ENCODE data around the gene AGO3.
A peak's percentile ranks its signal among the peaks of the same experiment; 100 is the strongest.

Gene AGO3

DNA sequence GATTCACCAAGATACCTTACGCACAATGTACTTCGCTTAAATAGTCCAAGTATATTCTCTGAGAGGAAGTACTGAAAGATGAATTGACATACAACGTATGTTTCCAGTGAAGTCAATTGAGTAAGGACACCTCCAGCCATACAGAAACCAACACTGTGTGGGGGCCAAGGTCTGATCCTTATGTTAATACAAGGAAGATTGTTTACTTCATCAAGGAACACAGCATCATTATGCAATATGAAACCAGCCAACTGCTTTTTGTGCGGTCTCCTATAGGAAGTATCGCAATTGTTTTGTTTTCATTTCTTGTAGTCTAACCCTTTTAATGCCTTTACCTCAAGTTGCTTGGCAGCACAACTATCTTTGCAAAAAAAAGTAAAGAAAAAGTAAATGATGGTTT, 124.8 kb downstream of the AGO3 start:
- no peaks in the 10 kb centered on the region for H3K9me3 ChIP-seq (ENCODE audit: control insufficient read depth, low read length)
- H2BK120ac ChIP-seq (ENCODE audit: low read depth, low read length): no peak overlapping the region
- H3K27me3 ChIP-seq (ENCODE audit: control insufficient read depth in 1 of 2, insufficient read depth in 1 of 2, low read length in 2 of 2): no peaks in the 10 kb centered on the region
- no peaks in the 10 kb centered on the region for H3K79me1 ChIP-seq (replicated peaks; ENCODE audit: low read length, poor library complexity, severe bottlenecking)
- H3K27ac ChIP-seq (ENCODE audit: low read length, poor library complexity, severe bottlenecking): no peak overlapping the region
- no peak overlapping the region for H2AFZ ChIP-seq (ENCODE audit: low read depth, low read length)
- H3K18ac ChIP-seq (ENCODE audit: low read depth in 1 of 2, low read length in 2 of 2): no peak overlapping the region
- no peak overlapping the region for H3K4me3 ChIP-seq (ENCODE audit: insufficient read depth in 1 of 2, low read depth in 1 of 2, low read length in 2 of 2)
- 94% methylated on average over 5 of the region's 5 CpGs for WGBS
- H3K4me1 ChIP-seq (ENCODE audit: control insufficient read depth, insufficient read depth, low read depth, low read length): no peaks in the 10 kb centered on the region
- no peak overlapping the region for H2BK5ac ChIP-seq (ENCODE audit: low read depth, low read length, poor library complexity, severe bottlenecking)
- peaks cover 7 to 43% of the 10 kb centered on the region in 2 experiments for H3K36me3 ChIP-seq (ENCODE audit: control insufficient read depth in 1 of 2, insufficient read depth in 2 of 2, low read depth in 1 of 2, low read length in 2 of 2)
- no peak overlapping the region for H2BK15ac ChIP-seq (ENCODE audit: low read depth, poor library complexity, severe bottlenecking)
- H3K4me2 ChIP-seq (ENCODE audit: low read length, poor library complexity, severe bottlenecking): no peak overlapping the region
- H3K9ac ChIP-seq (ENCODE audit: low read length): no peak overlapping the region
- H2AK5ac ChIP-seq (ENCODE audit: low read length, severe bottlenecking): no peak overlapping the region
- H2BK12ac ChIP-seq (ENCODE audit: low read length in 2 of 2): no peak overlapping the region
- no peak overlapping the region for H3K4ac ChIP-seq (ENCODE audit: low read depth in 1 of 2, low read length in 2 of 2)
- peak; percentile 9 for DNase-seq
- no peak overlapping the region for H4K8ac ChIP-seq (ENCODE audit: low read length)
- no peak overlapping the region for H3K14ac ChIP-seq (ENCODE audit: low read length in 2 of 2)
- H3K23ac ChIP-seq (ENCODE audit: low read length in 2 of 2): no peak overlapping the region
- H4K91ac ChIP-seq (ENCODE audit: low read length): no peak overlapping the region

DNA sequence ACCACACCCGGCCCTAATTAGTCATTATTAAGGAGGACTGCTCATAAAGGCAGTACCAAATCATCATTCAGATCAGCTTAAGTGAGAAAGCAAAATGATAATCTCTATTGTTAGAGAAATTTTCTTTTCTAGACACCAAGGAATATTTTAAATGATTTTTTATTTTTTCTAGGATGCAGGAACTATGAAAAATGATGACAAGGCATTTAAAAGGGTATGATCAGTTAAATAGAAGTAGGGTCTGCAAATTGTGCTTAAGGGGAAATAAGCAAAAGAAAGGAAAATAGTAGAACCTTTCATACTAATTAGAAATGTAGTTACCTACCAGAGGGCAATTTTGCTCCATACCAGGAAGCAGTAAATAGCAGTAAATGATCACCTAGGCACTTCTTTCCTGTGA, 131.4 kb downstream of the AGO3 start:
- Histone ChIP-seq H3K27me3 (ENCODE audit: control insufficient read depth in 1 of 2, insufficient read depth in 1 of 2, low read length in 2 of 2) (no peaks in the 10 kb centered on the region), H3K18ac (ENCODE audit: low read depth in 1 of 2, low read length in 2 of 2) (no peak overlapping the region), H3K4ac (ENCODE audit: low read depth in 1 of 2, low read length in 2 of 2) (no peak overlapping the region), H4K91ac (ENCODE audit: low read length) (no peak overlapping the region), H2BK12ac (ENCODE audit: low read length in 2 of 2) (no peak overlapping the region), H2BK15ac (ENCODE audit: low read depth, poor library complexity, severe bottlenecking) (no peak overlapping the region), H3K36me3 (ENCODE audit: control insufficient read depth in 1 of 2, insufficient read depth in 2 of 2, low read depth in 1 of 2, low read length in 2 of 2) (peaks cover 0 to 11% of the 10 kb centered on the region in 2 experiments), H3K4me2 (ENCODE audit: low read length, poor library complexity, severe bottlenecking) (no peak overlapping the region), H2BK120ac (ENCODE audit: low read depth, low read length) (no peak overlapping the region), H3K23ac (ENCODE audit: low read length in 2 of 2) (no peak overlapping the region), H2AK5ac (ENCODE audit: low read length, severe bottlenecking) (no peak overlapping the region), H3K4me1 (ENCODE audit: control insufficient read depth, insufficient read depth, low read depth, low read length) (no peaks in the 10 kb centered on the region), H3K9me3 (ENCODE audit: control insufficient read depth, low read length) (no peaks in the 10 kb centered on the region), H3K79me1 (replicated peaks; ENCODE audit: low read length, poor library complexity, severe bottlenecking) (no peaks in the 10 kb centered on the region), H3K14ac (ENCODE audit: low read length in 2 of 2) (no peak overlapping the region), H3K27ac (ENCODE audit: low read length, poor library complexity, severe bottlenecking) (no peak overlapping the region), H2AFZ (ENCODE audit: low read depth, low read length) (no peak overlapping the region), H3K9ac (ENCODE audit: low read length) (no peak overlapping the region), H4K8ac (ENCODE audit: low read length) (no peak overlapping the region), H3K4me3 (ENCODE audit: insufficient read depth in 1 of 2, low read depth in 1 of 2, low read length in 2 of 2) (no peak overlapping the region), H2BK5ac (ENCODE audit: low read depth, low read length, poor library complexity, severe bottlenecking) (no peak overlapping the region)
- WGBS: no CpG with 5 or more reads among the region's 1 CpG
- DNase-seq: no peak

DNA sequence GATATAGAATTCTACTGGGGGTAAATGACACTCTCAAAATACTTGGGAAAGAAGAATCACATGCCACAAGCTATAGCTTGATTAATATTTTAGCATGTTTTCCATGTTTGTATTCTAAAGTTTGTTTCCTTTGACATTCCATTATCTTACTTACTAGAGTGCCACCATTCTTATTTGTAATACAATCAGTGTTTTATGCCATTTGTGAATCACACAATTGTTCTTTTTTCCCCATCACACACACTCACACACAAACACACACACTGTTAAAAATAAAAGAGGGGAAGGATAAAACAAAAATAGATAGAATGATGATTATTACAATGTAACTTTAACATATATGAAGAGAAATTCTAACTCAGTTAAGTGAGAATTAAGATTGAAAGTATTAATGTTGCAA, 137.0 kb downstream of the AGO3 start:
- Histone ChIP-seq H2BK120ac (ENCODE audit: low read depth, low read length) (no peak overlapping the region), H3K4me3 (ENCODE audit: insufficient read depth in 1 of 2, low read depth in 1 of 2, low read length in 2 of 2) (no peak overlapping the region), H3K18ac (ENCODE audit: low read depth in 1 of 2, low read length in 2 of 2) (no peak overlapping the region), H3K79me1 (replicated peaks; ENCODE audit: low read length, poor library complexity, severe bottlenecking) (no peaks in the 10 kb centered on the region), H4K8ac (ENCODE audit: low read length) (no peak overlapping the region), H3K27ac (ENCODE audit: low read length, poor library complexity, severe bottlenecking) (no peak overlapping the region), H3K4me1 (ENCODE audit: control insufficient read depth, insufficient read depth, low read depth, low read length) (no peaks in the 10 kb centered on the region), H4K91ac (ENCODE audit: low read length) (no peak overlapping the region), H3K4me2 (ENCODE audit: low read length, poor library complexity, severe bottlenecking) (no peak overlapping the region), H2BK12ac (ENCODE audit: low read length in 2 of 2) (no peak overlapping the region), H3K27me3 (ENCODE audit: control insufficient read depth in 1 of 2, insufficient read depth in 1 of 2, low read length in 2 of 2) (no peaks in the 10 kb centered on the region), H3K9ac (ENCODE audit: low read length) (no peak overlapping the region), H2BK5ac (ENCODE audit: low read depth, low read length, poor library complexity, severe bottlenecking) (no peak overlapping the region), H3K4ac (ENCODE audit: low read depth in 1 of 2, low read length in 2 of 2) (no peak overlapping the region), H3K14ac (ENCODE audit: low read length in 2 of 2) (no peak overlapping the region), H2AK5ac (ENCODE audit: low read length, severe bottlenecking) (no peak overlapping the region), H2AFZ (ENCODE audit: low read depth, low read length) (no peak overlapping the region), H3K36me3 (ENCODE audit: control insufficient read depth in 1 of 2, insufficient read depth in 2 of 2, low read depth in 1 of 2, low read length in 2 of 2) (no peaks in the 10 kb centered on the region), H3K9me3 (ENCODE audit: control insufficient read depth, low read length) (no peaks in the 10 kb centered on the region), H3K23ac (ENCODE audit: low read length in 2 of 2) (no peak overlapping the region), H2BK15ac (ENCODE audit: low read depth, poor library complexity, severe bottlenecking) (no peak overlapping the region)
- DNase-seq: no peak

DNA sequence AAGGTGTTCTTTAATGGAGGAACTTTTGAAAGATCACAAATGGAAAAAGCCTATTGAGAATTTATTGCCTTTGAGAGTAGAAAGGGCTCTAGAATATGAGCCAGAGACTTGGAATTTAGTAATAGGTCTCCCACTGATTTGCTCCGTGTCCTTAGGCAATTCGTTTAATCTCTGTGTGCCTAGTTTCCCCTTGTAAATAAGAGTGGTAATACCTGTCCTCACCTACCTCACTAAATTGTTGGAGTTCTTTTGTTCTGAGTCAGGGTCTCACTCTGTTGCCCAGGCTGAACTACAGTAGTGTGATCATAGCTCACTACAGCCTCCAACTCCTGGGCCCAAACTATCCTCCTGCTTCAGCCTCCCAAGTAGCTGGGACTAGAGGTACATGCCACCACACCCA, 138.0 kb downstream of the AGO3 start:
- Histone ChIP-seq H2BK5ac (ENCODE audit: low read depth, low read length, poor library complexity, severe bottlenecking) (no peak overlapping the region), H3K4ac (ENCODE audit: low read depth in 1 of 2, low read length in 2 of 2) (no peak overlapping the region), H4K8ac (ENCODE audit: low read length) (no peak overlapping the region), H3K23ac (ENCODE audit: low read length in 2 of 2) (no peak overlapping the region), H3K36me3 (ENCODE audit: control insufficient read depth in 1 of 2, insufficient read depth in 2 of 2, low read depth in 1 of 2, low read length in 2 of 2) (no peaks in the 10 kb centered on the region), H2BK15ac (ENCODE audit: low read depth, poor library complexity, severe bottlenecking) (no peak overlapping the region), H3K9me3 (ENCODE audit: control insufficient read depth, low read length) (no peaks in the 10 kb centered on the region), H2AFZ (ENCODE audit: low read depth, low read length) (no peak overlapping the region), H3K9ac (ENCODE audit: low read length) (no peak overlapping the region), H4K91ac (ENCODE audit: low read length) (no peak overlapping the region), H2BK12ac (ENCODE audit: low read length in 2 of 2) (no peak overlapping the region), H3K4me2 (ENCODE audit: low read length, poor library complexity, severe bottlenecking) (no peak overlapping the region), H3K4me3 (ENCODE audit: insufficient read depth in 1 of 2, low read depth in 1 of 2, low read length in 2 of 2) (no peak overlapping the region), H3K4me1 (ENCODE audit: control insufficient read depth, insufficient read depth, low read depth, low read length) (no peaks in the 10 kb centered on the region), H3K27me3 (ENCODE audit: control insufficient read depth in 1 of 2, insufficient read depth in 1 of 2, low read length in 2 of 2) (no peaks in the 10 kb centered on the region), H2AK5ac (ENCODE audit: low read length, severe bottlenecking) (no peak overlapping the region), H3K14ac (ENCODE audit: low read length in 2 of 2) (no peak overlapping the region), H3K79me1 (replicated peaks; ENCODE audit: low read length, poor library complexity, severe bottlenecking) (no peaks in the 10 kb centered on the region), H3K18ac (ENCODE audit: low read depth in 1 of 2, low read length in 2 of 2) (no peak overlapping the region), H3K27ac (ENCODE audit: low read length, poor library complexity, severe bottlenecking) (no peak overlapping the region), H2BK120ac (ENCODE audit: low read depth, low read length) (no peak overlapping the region)
- no peak for DNase-seq
- 85% methylated on average over 2 of the region's 2 CpGs for WGBS

Data from mesenchymal stem cell (in vitro differentiated cells and primary cell).